22Rv1 (cell line): ENCODE measurements around the gene R3HDM2.

Experiments
- H3K27ac ChIP-seq: fragments of 450-650 bp; 2 replicates; pipeline ENCODE4 v1.5.1; 2017
- CTCF ChIP-seq: fragments of 450-650 bp; IDR thresholded peaks from 2 replicates; pipeline ENCODE4 v1.5.1; 2017; ENCODE audit warnings: mild to moderate bottlenecking
- ZFX ChIP-seq: fragments of 450-650 bp; IDR thresholded peaks from 2 replicates; pipeline ENCODE4 v1.6.1; 2017; ENCODE audit warnings: antibody characterized with exemption, borderline replicate concordance

R3HDM2 gene

GRCh38 chr12:57238854-57239554 is 191.8 kb downstream of the R3HDM2 start:
- no peak for TF ChIP-seq ZFX
- peak; percentile 100 for TF ChIP-seq CTCF
- H3K27ac ChIP-seq = peak overlapping the region; percentile 100

- TF ChIP-seq CTCF = no peak
- no peak for TF ChIP-seq ZFX
- H3K27ac ChIP-seq = peak overlapping the region; percentile 100
Observed at GRCh38 chr12:57237932-57238853, 192.7 kb downstream of the R3HDM2 start.

- TF ChIP-seq CTCF (no peak), ZFX (no peak)
- H3K27ac ChIP-seq = peak overlapping the region; percentile 100
Observed at GRCh38 chr12:57237596-57237931, 193.3 kb downstream of the R3HDM2 start.

- peak overlapping the region; percentile 100 for H3K27ac ChIP-seq
- TF ChIP-seq CTCF = no peak
- TF ChIP-seq ZFX = no peak
Observed at GRCh38 chr12:57236925-57237595, 193.8 kb downstream of the R3HDM2 start.

GRCh38 chr12:57236201-57236924 is 194.5 kb downstream of the R3HDM2 start:
- TF ChIP-seq CTCF (no peak), ZFX (no peak)
- peak overlapping the region; percentile 100 for H3K27ac ChIP-seq

GRCh38 chr12:57235728-57236131 is 195.1 kb downstream of the R3HDM2 start:
- peak overlapping the region; percentile 100 for H3K27ac ChIP-seq
- TF ChIP-seq ZFX (no peak), CTCF (no peak)
